HG02885 (cell line): ENCODE results near the gene HNRNPDL.
"Not testable (repeated sequence)": the region's sequence is repeated elsewhere in the genome, so short reads cannot be mapped to it uniquely, and the experiment has no call there.

Source experiments
- ATAC-seq: cut with Tn5 transposase; IDR thresholded peaks from one replicate; pipeline ENCODE4 v1.9.1; 2021; ENCODE audit warnings: mild to moderate bottlenecking; ENCODE audit not compliant: unreplicated experiment, poor library complexity

Gene HNRNPDL

DNA sequence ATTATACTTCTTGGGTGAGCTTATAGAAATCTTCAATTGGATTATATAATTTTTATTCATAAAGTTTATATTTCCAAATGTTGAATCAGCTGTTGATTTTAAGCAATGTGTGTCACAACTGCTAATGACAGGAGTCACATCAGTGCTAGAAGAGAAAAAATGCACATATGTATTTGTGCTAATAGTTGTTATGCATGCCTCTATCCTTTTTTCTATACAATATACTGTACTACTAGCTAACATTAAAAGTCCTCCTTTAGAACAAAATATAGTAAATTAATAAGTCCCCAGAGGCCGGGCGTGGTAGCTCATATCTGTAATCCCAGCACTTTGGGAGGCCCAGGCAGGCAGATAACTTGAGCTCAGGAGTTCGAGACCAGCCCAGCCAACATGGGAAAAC, 32.7 kb downstream of the HNRNPDL start:
- ATAC-seq, result no peak

DNA sequence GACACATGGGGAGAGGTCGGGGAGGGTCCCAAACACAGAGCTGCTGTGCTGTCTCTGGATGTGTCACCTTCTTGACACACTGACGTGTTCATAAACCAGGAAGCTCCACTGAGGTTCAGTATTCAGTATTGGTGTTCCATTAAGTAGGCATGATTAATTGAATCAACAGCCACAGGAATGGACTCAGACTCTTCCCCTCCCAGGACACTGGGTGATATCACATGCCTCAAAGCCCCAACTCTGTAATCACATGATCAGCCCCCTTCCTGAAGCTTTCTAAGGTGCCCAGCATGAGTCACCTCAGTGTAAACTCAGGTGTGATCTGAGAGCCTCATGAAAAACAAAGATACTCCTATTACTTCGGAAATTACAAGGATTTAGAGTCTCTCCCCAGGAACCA, 35.4 kb downstream of the HNRNPDL start:
- no peak for ATAC-seq

DNA sequence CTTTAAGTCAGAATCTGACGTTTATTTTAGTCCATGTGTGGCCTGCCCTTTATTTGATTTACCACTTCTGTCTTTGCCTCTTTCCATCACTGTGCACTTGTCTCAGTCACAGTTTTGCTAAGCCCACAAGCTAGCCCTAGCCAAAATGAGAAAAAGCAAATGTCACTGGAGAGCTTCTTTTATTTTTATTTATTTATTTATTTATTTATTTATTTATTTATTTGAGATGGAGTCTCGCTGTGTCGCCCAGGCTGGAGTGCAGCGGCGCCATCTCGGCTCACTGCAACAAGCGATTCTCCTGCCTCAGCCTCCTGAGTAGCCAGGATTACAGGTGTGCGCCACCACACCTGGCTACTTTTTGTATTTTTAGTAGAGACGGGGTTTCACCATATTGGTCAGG, 40.2 kb downstream of the HNRNPDL start:
- not testable (repeated sequence) for ATAC-seq

DNA sequence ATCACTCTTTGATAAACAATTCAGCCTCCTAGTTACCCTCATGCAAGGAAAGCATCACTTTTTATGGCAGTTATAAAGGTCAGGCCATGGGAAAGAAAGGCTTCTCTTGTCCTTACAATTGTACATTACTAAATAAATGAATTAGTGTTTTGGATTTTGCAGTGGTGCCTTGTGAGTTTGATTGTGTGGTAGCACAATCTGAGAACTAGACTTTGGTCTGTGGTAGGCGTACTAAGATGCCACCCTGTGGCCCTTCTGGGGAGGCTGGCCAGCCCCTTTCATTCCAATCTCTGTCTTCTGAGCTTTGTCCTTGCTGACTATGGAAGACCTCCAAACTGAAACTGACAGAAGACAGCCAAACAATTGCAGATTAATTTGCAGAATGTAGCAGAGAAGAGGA, 41.9 kb downstream of the HNRNPDL start:
- no peak for ATAC-seq

DNA sequence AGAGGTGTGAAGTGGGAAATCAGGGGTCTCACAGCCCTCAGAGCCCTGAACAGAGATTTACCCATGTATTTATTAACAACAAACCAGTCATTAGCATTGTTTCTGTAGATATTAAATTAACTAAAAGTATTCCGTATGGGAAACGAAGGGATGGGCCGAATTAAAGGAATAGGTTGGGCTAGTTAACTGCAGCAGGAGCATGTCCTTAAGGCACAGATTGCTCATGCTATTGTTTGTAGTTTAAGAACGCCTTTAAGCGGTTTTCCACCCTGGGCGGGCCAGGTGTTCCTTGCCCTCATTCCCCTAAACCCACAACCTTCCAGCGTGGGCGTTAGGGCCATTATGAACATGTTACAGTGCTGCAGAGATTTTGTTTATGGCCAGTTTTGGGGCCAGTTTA, 44.0 kb downstream of the HNRNPDL start:
- not testable (repeated sequence) for ATAC-seq

DNA sequence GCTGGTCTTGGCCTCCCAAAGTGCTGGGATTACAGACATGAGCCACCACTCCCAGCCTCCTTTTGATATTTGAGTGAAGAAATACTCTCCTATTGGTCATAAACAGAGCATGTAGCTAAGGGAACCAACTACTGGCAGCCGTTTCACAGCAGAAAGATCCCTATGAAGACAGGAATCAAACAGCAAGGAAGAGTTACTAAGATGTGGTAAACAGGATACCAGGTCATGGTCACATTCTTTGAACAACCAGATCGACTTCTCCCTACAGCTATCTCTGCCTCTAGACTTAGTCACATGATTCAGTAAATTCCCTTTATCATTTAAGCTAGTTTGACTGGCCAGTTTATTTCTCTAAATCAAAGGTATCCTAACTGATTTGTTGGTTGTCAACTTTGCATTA, 47.5 kb downstream of the HNRNPDL start:
- no peak for ATAC-seq

DNA sequence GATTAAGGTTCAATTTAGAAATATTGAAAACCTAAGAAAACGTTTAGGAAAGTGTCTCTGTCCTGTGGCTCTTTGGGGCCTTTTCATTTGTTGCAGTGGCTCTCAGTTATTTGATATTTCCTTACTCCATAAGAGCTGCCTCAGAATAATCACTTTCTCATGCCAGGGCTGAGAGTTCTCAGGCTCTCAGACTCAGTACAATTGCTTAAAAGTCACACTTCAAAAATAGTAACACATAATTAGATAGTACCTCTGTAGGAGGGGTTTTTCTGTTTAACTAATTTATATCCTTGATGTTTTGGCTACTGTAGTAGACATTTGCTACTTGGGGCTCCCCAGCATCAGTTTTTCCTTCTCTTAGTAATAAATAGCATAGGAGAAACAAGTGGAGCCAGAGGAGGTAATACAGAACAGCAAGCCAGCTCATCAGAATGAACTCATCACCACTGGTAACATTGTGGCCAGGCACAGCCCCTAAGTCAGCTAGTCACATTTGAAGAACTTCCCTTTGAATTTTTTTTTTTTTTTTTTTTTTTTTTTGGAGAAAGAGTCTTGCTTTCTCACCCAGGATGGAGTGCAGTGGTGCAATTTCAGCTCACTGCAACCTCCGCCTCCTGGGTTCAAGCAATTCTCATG, 48.5 kb downstream of the HNRNPDL start:
- no peak for ATAC-seq

DNA sequence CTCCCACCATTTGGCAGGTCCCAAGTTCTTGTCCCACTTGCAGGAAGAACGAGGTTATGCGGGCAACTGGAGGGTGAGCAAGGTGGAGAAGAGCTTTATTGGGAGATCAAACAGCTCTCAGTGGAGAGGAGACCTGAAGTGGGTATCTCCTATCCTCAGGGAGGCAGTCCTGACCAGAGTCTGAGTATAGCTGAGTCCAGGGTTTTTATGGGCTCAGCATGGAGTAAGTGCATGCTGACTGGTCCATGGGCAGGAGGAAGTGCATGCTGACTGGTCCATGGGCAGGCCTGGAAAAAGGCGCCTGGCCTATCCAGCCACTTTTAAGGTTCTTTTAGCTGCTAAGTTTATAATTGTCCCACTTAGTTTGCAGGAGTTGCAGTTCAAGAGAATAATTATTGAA, 49.0 kb downstream of the HNRNPDL start:
- ATAC-seq, result no peak

DNA sequence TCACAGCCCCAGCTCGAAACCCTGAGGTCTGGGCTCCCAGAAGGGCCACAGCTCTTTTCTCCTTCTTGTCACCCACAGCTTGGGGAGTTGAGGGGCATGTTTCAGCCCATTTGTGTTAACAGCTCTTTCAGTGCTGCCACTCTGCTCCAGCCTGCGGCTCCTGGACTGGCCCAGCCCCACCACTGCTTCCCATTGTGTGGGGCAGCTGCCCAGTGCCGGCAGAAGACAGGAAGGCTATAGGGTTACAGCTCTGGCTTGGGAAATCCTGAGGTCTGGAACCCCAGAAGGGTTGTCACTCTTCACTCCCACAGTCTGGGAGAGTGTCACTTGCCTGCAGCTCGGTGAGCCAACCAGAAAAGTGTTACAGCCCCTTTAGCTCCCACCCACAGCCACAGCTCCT, 49.4 kb downstream of the HNRNPDL start:
- no peak for ATAC-seq

DNA sequence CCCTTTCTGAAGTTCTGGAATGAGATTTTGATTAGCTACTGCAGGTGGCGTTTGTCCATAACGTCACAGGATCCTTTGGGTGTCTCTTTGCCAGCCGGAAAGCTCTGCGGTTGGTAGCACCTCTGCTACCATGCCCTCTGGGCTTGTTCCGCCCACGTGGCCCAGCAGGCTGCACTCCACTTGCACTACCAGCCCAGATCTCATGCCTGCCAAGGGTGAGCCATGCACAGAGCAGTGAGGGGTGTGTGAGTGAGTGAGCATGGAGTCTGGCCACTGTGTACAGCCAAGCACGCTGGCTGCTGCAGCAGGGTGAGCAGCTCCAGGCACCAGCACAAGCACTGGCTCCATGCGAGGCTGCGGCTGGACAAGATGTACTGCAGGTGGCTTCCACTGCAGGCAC, 49.9 kb downstream of the HNRNPDL start:
- no peak for ATAC-seq

DNA sequence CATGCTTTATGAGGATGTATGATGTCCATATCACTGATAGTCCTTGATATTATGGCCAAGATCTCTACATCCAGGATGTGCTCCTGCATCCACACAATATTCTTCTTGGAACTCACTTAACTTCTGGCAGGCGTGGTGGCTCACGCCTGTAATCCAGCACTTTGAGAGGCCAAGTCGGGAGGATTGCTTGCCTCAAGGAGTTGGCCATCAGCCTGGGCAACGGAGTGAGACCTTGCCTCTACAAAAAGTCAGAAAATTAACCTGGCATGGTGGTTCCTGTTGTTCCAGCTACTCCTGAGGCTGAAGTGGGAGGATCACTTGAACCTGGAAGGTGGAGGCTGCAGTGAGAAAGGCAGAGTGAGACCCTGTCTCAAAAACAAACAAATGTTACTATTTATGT, 54.2 kb downstream of the HNRNPDL start:
- ATAC-seq, result no peak

DNA sequence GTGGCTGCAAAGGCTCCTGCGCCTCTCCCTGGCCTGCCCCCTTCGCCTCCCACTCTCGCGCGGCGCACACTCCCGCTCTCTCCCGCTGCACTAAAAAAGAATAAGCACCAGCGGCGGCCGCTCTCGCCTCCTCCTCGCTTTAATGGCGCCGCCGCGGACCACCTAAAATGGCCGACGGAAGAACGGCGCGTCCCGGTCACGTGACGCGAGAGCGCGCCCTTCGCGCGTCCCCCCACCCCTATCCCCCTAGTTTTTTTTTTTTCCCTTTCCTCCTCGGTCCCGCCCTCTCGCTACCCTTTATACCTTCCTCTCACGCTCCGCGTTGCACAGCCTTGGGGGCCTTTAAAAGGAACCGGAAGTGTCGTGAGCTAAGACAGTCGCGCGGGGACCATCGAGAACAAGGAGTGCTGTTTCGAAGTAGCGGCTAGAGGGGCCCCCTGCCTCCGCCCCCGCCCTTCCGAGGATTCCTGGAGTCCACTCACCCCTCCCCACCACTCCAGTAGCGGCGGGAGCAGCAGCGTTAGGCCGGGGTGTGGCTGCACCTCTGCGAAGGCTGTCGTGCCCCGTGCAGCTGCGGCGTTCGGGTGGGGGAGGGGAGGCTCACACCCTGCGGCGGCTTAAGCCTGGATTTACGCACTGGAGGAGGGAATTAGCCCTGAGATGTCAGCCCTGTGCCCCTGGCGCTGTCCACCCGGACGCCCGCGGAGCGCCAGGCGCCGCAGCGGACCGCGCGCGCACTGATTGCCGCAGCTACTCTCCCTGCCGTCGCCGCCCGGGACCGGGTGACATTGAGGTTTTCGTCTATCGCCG, 56.2 kb downstream of the HNRNPDL start, which contains the start of gene HNRNPD:
Gene HNRNPD, minus strand, starts transcription at position 176 of the 810 bp plus-strand sequence. CDS start 313 bp downstream, outside the sequence.
- peak; percentile 93 for ATAC-seq

DNA sequence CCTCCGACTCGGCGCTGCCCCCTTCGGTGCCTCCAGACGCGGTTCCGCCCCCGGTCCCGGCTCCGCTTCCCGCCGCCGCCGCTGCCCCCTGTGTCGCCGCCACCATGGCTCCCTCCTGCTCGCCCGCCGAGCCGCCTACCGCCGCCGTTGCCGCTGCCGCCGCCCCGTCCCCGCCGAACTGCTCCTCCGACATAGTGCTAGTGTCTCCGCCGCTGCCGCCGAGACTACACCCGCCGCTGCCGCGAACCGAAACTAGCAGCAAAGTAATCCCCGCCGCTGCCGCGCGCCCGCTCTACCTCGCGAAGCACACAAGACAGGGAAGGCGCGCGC, 56.8 kb downstream of the HNRNPDL start:
- peak; percentile 23 for ATAC-seq
